ENCODE data around the gene POLE. TPM values are rescaled to one million over a fixed set of nuclear protein-coding genes. Genes with fewer than 3 reads are reported as not detected.

Gene POLE
- total RNA-seq, 3 donors from 2014 or later: 45.0 to 72.2 (median 55.1) TPM

- Histone ChIP-seq H3K4me3 (no peak overlapping the region), H3K9me3 (no peaks in the 10 kb centered on the region), H3K4me1 (ENCODE audit: low read depth) (peaks cover 16% of the 10 kb centered on the region), H3K36me3 (ENCODE audit: low read depth) (no peaks in the 10 kb centered on the region)
- DNase-seq (peak in 2 of 3 donors; percentile 70 to 80), ATAC-seq (peak; percentile 73)
- intact Hi-C loops (cut with DNase I, micrococcal nuclease): no loop called here
- TF ChIP-seq CTCF (IDR thresholded peaks at IDR 0.05): no peak
Observed at GRCh38 chr12:132689227-132689626, 2.1 kb upstream of the POLE start.

GRCh38 chr12:132686825-132687210 is 324 bp downstream of the POLE start:
- intact Hi-C loops (cut with DNase I, micrococcal nuclease): no loop called here
- DNase-seq: no peak
- peak; percentile 52 for ATAC-seq
- no peak for TF ChIP-seq CTCF (IDR thresholded peaks at IDR 0.05)
- Histone ChIP-seq H3K4me1 (ENCODE audit: low read depth) (peaks cover 16% of the 10 kb centered on the region), H3K4me3 (peak overlapping the region; percentile 94), H3K9me3 (no peaks in the 10 kb centered on the region), H3K36me3 (ENCODE audit: low read depth) (no peaks in the 10 kb centered on the region)

- ATAC-seq (no peak), DNase-seq (no peak)
- no peak overlapping the region for H3K4me3 ChIP-seq
- peaks cover 16% of the 10 kb centered on the region for H3K4me1 ChIP-seq (ENCODE audit: low read depth)
- H3K9me3 ChIP-seq: no peaks in the 10 kb centered on the region
- no peak for TF ChIP-seq CTCF (IDR thresholded peaks at IDR 0.05)
- intact Hi-C loops (cut with DNase I, micrococcal nuclease): no loop called here
- H3K36me3 ChIP-seq (ENCODE audit: low read depth): no peaks in the 10 kb centered on the region
Observed at GRCh38 chr12:132685400-132685799, 1.7 kb downstream of the POLE start.

GRCh38 chr12:132677492-132677891 is 9.7 kb downstream of the POLE start:
- Histone ChIP-seq H3K9me3 (no peaks in the 10 kb centered on the region), H3K36me3 (ENCODE audit: low read depth) (no peaks in the 10 kb centered on the region), H3K4me1 (ENCODE audit: low read depth) (no peaks in the 10 kb centered on the region), H3K4me3 (no peak overlapping the region)
- DNase-seq: no peak
- ATAC-seq: no peak
- TF ChIP-seq CTCF (IDR thresholded peaks at IDR 0.05): no peak
- intact Hi-C loops (cut with DNase I, micrococcal nuclease): no loop called here

- intact Hi-C loops (cut with DNase I, micrococcal nuclease): no loop called here
- no peak for ATAC-seq
- Histone ChIP-seq H3K4me1 (ENCODE audit: low read depth) (no peaks in the 10 kb centered on the region), H3K9me3 (no peaks in the 10 kb centered on the region), H3K36me3 (ENCODE audit: low read depth) (no peaks in the 10 kb centered on the region), H3K4me3 (no peak overlapping the region)
- no peak for TF ChIP-seq CTCF (IDR thresholded peaks at IDR 0.05)
- DNase-seq: peak in 1 of 3 donors; percentile 71
Observed at GRCh38 chr12:132675757-132676432, 11.2 kb downstream of the POLE start.

- ATAC-seq: no peak
- no peaks in the 10 kb centered on the region for H3K9me3 ChIP-seq
- no peak for TF ChIP-seq CTCF (IDR thresholded peaks at IDR 0.05)
- no peaks in the 10 kb centered on the region for H3K36me3 ChIP-seq (ENCODE audit: low read depth)
- DNase-seq: no peak
- intact Hi-C loops (cut with DNase I, micrococcal nuclease): no loop called here
- H3K4me3 ChIP-seq: no peak overlapping the region
- no peaks in the 10 kb centered on the region for H3K4me1 ChIP-seq (ENCODE audit: low read depth)
Observed at GRCh38 chr12:132674561-132674960, 12.6 kb downstream of the POLE start.
